ENCODE results near the gene CNTN5. TPM values are rescaled to one million over a fixed set of nuclear protein-coding genes. Genes with fewer than 3 reads are reported as not detected.

CNTN5 gene
- polyA plus RNA-seq, 1 of the 3 experiments (the other 2 are of a cell fraction) = not detected

DNA sequence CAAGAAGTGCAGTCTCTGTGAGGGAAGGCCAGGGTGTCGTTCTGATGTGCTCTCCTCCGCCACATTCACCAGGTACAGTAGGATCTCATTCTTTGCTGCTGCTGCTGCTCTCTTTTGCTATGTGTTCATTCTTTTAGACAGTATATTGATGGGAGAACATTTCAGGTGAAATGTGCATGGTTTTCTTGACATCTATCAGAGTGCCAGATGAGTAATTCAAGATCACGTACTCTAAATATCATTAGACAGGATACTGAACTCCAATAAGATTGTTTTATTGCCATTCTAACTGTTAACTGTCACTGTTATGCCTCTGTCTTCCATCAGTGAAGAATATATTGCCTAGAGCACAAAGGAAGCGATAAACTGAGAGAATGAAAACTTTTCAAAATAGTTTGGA, 895.3 kb downstream of the CNTN5 start (continued):
- TF ChIP-seq IRF3 (IDR thresholded peaks at IDR 0.05; ENCODE audit: low read depth, low read length) (no peak), GABPA (IDR thresholded peaks at IDR 0.05; ENCODE audit: low read depth) (no peak)

DNA sequence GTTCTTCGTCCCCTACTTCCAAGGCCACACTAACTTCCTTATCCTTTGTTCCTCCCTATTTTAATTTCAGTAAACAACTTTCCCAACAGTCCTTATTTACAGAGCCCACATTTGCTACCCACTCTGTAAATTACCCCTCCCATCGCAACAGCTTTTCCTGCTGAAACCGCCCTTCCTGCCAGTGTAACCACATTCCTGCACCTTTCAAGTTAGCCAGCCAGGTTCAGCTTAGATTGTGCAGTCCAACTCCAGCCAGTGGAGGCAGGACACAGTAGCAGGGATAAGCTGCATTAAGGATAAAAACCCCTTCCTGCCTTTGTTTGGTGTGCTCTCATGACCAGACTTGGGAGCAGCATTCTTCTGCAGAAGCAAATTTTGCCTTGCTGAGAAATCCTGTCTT, 898.0 kb downstream of the CNTN5 start:
- Histone ChIP-seq H3K9me3 (no peaks in the 10 kb centered on the region), H2AFZ (ENCODE audit: low read depth) (no peak overlapping the region), H3K9ac (no peak overlapping the region), H4K20me1 (ENCODE audit: insufficient read depth) (no peaks in the 10 kb centered on the region), H3K4me1 (ENCODE audit: control insufficient read depth in 1 of 2, insufficient read depth in 2 of 2, low read depth in 1 of 2, low read length in 1 of 2) (no peaks in the 10 kb centered on the region), H3F3A (replicated peaks; ENCODE audit: insufficient read depth) (no peaks in the 10 kb centered on the region), H3K36me3 (replicated peaks in 1 of 2; ENCODE audit: control insufficient read depth in 1 of 2, insufficient read depth in 2 of 2, low read length in 1 of 2) (no peaks in the 10 kb centered on the region), H3K4me2 (no peak overlapping the region), H3K4me3 (ENCODE audit: low read depth in 2 of 2, low read length in 1 of 2) (no peak overlapping the region), H3K27me3 (ENCODE audit: insufficient read depth) (no peaks in the 10 kb centered on the region), H3K79me2 (ENCODE audit: insufficient read depth) (no peaks in the 10 kb centered on the region), H3K9me2 (no peaks in the 10 kb centered on the region), H3K27ac (ENCODE audit: low read depth in 2 of 2, low read length in 1 of 2) (no peak overlapping the region)
- POLR2A ChIA-PET = no interaction called here
- CTCF ChIA-PET = no interaction called here
- TF ChIP-seq NRF1 (IDR thresholded peaks at IDR 0.05; ENCODE audit: low read depth, low read length) = no peak
- TF ChIP-seq ZBTB33 (IDR thresholded peaks at IDR 0.05; ENCODE audit: borderline replicate concordance, low read depth) = no peak
- TF ChIP-seq TAF1 (IDR thresholded peaks at IDR 0.05; ENCODE audit: borderline replicate concordance, low read depth, low read length) = no peak
- TF ChIP-seq CHD2 (IDR thresholded peaks at IDR 0.05; ENCODE audit: low read length, partially characterized antibody) = no peak
- TF ChIP-seq YY1 (IDR thresholded peaks at IDR 0.05; ENCODE audit: low read depth) = no peak
- no peak for TF ChIP-seq FOSL2 (IDR thresholded peaks at IDR 0.05; ENCODE audit: borderline replicate concordance, low read depth)
- TF ChIP-seq USF2 (IDR thresholded peaks at IDR 0.05; ENCODE audit: borderline replicate concordance, low read depth, low read length) = no peak
- no peak for TF ChIP-seq RFX5 (IDR thresholded peaks at IDR 0.05; ENCODE audit: low read length)
- TF ChIP-seq GABPA (IDR thresholded peaks at IDR 0.05; ENCODE audit: low read depth) = no peak
- no peak for TF ChIP-seq FOXM1 (IDR thresholded peaks at IDR 0.05; ENCODE audit: low read depth)
- TF ChIP-seq POLR2AphosphoS5 (IDR thresholded peaks at IDR 0.05; ENCODE audit: low read depth, low read length) = no peak
- TF ChIP-seq SIN3A (IDR thresholded peaks at IDR 0.05; ENCODE audit: borderline replicate concordance, low read depth, low read length) = no peak
- TF ChIP-seq TEAD4 (IDR thresholded peaks at IDR 0.05; ENCODE audit: borderline replicate concordance, insufficient read depth) = no peak
- DNase-seq = no peak
- WGBS (ENCODE audit: low lambda C conversion rate) = 28% methylated on average over 3 of the region's 3 CpGs

Data from SK-N-SH (cell line).